GM23338 (cell line): ENCODE data around the gene NEK7.

ENCODE experiments used
- CREB1 ChIP-seq: fragments of 250-450 bp; sonication (Bioruptor Pico); IDR thresholded peaks from 2 replicates; pipeline ENCODE4 v1.5.0; 2020; ENCODE audit warnings: low read depth, mild to moderate bottlenecking, moderate library complexity
- CTCF ChIP-seq, 2 experiments: fragments of 200-600 bp in 1 of 2; sonication (generic) in 1 of 2; conservative IDR thresholded peaks; 2 replicates each; pipeline versions ENCODE4 v1.5.1 to v1.6.1; 2016 to 2017; ENCODE audit warnings: antibody characterized with exemption in 2 of 2, low read depth in 2 of 2, mild to moderate bottlenecking in 2 of 2, moderate library complexity in 1 of 2
- ETS1 ChIP-seq: IDR thresholded peaks from 2 replicates; pipeline ENCODE4 v1.6.1; 2016; ENCODE audit warnings: antibody characterized with exemption
- EZH2 ChIP-seq: fragments of 200-600 bp; sonication (generic); IDR thresholded peaks from one replicate; pipeline ENCODE4 v1.8.0; 2017; ENCODE audit warnings: antibody characterized with exemption, mild to moderate bottlenecking, low read depth; ENCODE audit not compliant: unreplicated experiment
- EZH2phosphoT487 ChIP-seq: fragments of 200-600 bp; sonication (generic); IDR thresholded peaks from one replicate; pipeline ENCODE4 v1.8.1; 2018; ENCODE audit warnings: antibody characterized with exemption; ENCODE audit not compliant: unreplicated experiment
- JUNB ChIP-seq: IDR thresholded peaks from one replicate; pipeline ENCODE4 v1.6.1; 2016; ENCODE audit warnings: antibody characterized with exemption; ENCODE audit not compliant: unreplicated experiment
- POLR2AphosphoS5 ChIP-seq: IDR thresholded peaks from 2 replicates; pipeline ENCODE4 v1.6.1; 2016; ENCODE audit warnings: antibody characterized with exemption, low read depth
- REST ChIP-seq: IDR thresholded peaks from one replicate; pipeline ENCODE4 v1.6.1; 2018; ENCODE audit warnings: antibody characterized with exemption; ENCODE audit not compliant: unreplicated experiment
- ZNF114 ChIP-seq: fragments of 250-450 bp; sonication (Bioruptor Pico); IDR thresholded peaks from 2 replicates; pipeline ENCODE4 v1.5.0; 2020; ENCODE audit warnings: mild to moderate bottlenecking, moderate library complexity

- no peak for TF ChIP-seq EZH2
- TF ChIP-seq CTCF (conservative IDR thresholded peaks at IDR 0.05; ENCODE audit: low read depth in 2 of 2) = no peak
- TF ChIP-seq CREB1 (CRISPR knock-in tag) = no peak
- TF ChIP-seq EZH2phosphoT487 = no peak
- TF ChIP-seq REST = no peak
- no peak for TF ChIP-seq POLR2AphosphoS5
- no peak for TF ChIP-seq ZNF114 (CRISPR knock-in tag)
- no peak for TF ChIP-seq ETS1
- no peak for TF ChIP-seq JUNB
Observed at GRCh38 chr1:198295971-198296370, 139.2 kb downstream of the NEK7 start.
